A549 treated with DMSO at 1 μM for 4 hours (cell line): ENCODE data around the gene HDAC2. TPM values are rescaled to one million over a fixed set of nuclear protein-coding genes. Genes with fewer than 3 reads are reported as not detected.

Source experiments
- total RNA-seq: library from RNA; stranded (reverse); fragments of 200-300 nt; extraction: Qiagen RNA extraction; gene quantifications from 5 replicates; pipeline ENCODE4 v1.2.3, GENCODE V29; 2022; ENCODE audit warnings: low read depth

HDAC2 gene
- 85.4 to 97.3 TPM (median 92.1 TPM) in 5 replicates for total RNA-seq

DNA sequence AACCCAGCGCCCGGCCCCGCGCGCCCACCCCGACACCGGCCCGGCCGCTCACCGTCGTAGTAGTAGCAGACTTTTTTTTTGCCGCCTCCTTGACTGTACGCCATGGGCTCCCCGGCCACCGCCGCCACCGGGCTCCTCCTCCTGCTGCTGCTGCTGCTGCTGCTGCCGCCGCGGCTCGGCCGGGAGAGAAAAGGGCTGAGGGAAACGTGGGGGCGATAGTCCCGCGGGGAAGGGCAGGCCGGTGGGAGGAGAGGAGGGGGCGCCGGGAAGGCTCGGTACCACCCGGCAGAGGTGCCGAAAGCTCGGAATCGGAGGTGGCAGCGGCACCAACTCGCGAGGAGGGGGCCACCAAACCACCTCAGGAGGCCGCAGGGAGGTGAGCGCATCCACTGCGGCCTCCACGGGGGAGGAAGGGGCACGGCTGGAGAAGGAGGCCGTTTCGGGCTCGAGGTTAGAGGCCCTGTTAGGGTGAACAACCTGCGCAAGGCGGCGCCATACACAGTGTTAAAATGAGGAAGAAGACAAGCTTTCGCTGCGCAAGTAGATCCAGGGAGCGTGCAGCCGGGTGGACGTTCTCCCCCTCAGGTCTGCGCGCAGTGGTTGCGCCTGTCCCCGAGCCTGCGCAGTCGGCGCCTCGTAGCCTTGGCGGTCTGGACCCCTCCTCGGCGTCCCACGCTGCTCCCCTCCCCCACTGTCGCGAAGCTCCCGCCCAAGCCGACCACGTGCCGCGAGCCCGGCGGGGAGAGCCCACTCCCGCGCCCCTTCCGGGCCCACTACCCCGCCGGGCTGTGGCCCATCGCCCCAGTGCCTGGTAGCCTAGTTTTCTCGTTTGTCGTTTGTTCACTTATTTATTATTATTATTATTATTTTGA lies at the start of gene HDAC2:
Gene HDAC2 (minus strand): TSS at position 344 of the 872 bp plus-strand sequence. CDS start 240 bp downstream, at position 104.

Other genes starting within 250 kb of the HDAC2 start
- gene MARCKS, start 113.8 kb downstream of the HDAC2 start, total RNA-seq: 13.3 to 29.6 TPM (median 26.5 TPM) in 5 replicates